VCaP (cell line): ENCODE results near the gene FARP2.
"Not testable (repeated sequence)": the region's sequence is repeated elsewhere in the genome, so short reads cannot be mapped to it uniquely, and the experiment has no call there.

Source experiments
- H3K27ac ChIP-seq: fragments of 450-650 bp; 2 replicates; pipeline ENCODE4 v1.5.1; 2017
- TF ChIP-seq, protein P1 (sequence below): fragments of 450-650 bp; conservative IDR thresholded peaks from 2 replicates; pipeline ENCODE4 v1.5.1; 2017; ENCODE audit warnings: mild to moderate bottlenecking, moderate library complexity

Gene FARP2

DNA sequence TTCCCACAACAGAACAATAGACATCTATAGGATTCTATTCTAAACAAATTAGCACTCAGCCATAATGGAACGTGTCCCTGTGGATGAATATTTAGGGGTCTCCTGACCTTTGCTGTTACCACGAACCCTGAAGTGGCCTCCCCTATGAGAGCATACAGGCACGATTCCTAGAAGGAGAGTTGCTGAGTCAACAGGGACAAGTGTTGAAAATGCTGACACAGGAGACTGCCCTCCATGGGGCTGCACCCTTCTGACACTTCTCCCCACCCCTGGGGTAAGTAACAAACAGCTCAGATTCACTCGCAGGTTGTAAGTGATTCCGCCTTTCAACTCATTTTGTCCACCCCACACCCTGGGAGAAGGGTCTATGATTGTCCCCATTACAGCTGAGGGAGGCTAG lies 166.4 kb downstream of the FARP2 start:
- TF ChIP-seq, protein P1, sequence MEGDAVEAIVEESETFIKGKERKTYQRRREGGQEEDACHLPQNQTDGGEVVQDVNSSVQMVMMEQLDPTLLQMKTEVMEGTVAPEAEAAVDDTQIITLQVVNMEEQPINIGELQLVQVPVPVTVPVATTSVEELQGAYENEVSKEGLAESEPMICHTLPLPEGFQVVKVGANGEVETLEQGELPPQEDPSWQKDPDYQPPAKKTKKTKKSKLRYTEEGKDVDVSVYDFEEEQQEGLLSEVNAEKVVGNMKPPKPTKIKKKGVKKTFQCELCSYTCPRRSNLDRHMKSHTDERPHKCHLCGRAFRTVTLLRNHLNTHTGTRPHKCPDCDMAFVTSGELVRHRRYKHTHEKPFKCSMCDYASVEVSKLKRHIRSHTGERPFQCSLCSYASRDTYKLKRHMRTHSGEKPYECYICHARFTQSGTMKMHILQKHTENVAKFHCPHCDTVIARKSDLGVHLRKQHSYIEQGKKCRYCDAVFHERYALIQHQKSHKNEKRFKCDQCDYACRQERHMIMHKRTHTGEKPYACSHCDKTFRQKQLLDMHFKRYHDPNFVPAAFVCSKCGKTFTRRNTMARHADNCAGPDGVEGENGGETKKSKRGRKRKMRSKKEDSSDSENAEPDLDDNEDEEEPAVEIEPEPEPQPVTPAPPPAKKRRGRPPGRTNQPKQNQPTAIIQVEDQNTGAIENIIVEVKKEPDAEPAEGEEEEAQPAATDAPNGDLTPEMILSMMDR, result no peak
- H3K27ac ChIP-seq, result no peak overlapping the region

DNA sequence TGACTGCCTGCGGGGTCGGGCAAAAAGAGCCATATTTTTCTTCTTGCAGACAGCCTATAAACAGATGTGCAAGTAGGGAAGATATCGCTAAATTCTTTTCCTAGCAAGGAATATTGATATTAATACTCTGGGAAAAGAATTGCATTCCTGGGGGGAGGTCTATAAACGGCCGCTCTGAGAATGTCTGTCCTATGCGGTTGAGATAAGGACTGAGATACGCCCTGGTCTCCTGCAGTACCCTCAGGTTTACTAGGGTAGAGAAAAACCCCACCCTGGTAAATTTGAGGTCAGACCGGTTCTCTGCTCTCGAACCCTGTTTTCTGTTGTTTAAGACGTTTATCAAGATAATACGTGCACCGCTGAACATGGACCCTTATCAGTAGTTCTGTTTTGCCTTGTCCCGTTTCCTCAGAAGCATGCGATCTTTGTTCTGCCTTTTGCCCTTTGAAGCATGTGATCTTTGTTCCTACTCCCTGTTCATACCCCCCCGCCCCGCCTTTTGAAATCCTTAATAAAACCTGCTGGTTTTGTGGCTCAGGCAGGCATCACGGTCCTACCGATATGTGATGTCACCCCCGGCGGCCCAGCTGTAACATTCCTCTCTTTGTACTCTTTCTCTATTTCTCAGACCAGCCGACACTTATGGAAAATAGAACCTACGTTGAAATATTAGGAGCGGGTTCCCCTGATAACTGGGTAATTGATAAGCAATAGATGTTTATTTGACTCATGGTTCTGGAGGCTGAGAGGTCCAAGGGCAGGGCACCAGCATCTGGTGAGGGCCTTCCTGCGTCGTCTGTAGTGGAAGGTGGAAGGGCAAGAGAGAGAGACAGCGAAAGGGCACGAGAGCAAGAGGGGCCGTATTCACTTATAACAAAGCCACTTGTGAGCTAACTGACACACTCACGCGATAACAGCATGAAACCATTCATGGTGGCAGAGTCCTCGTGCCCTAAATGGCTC lies 170.0 kb downstream of the FARP2 start:
- not testable (repeated sequence) for H3K27ac ChIP-seq

DNA sequence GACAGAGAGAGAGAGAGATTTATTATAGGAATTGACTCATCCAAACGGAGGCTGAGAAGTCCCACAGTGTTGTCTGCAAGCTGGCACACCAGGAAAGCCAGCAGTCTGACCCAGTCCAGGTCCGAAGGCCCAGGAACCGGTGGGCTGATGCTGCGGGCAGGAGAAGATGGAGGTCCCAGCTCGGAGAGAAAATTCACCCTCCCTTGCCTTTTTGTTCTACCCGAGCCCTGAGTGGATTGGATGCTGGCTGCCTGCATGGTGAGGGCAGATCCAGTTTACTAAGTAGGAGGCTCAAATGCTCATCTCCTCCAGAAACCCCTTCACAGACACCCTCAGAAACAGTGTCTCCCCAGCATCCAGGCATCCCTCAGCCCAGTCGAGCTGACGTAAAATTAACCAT lies 174.5 kb downstream of the FARP2 start:
- TF ChIP-seq, protein P1, result no peak
- H3K27ac ChIP-seq, result no peak overlapping the region

DNA sequence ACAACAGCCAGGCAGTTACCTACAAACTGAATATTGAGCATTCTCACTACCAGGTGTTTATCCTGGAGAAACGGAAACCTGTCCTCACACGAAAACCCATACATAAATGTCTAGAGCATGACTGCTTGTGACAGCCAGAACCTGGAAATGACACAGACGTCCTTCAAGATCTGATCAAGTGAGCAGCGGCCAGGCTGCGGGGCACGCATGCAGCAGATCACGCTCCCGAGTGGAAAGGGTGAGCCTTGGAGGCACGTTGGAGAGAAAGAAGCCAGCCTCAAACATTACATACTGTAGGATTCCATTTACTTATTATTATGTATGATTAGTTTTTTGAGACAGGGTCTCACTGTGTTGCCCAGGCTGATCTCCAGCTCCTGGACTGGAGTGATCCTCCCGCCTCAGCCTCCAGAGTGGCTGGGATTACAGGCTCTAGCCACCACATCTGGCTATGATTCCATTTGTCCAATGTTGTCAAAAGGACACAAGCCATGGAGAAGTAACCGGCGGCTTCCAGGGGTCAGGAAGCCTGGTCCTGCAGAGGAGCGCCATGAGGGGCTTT lies 175.2 kb downstream of the FARP2 start:
- TF ChIP-seq, protein P1, result no peak
- H3K27ac ChIP-seq, result no peak overlapping the region

DNA sequence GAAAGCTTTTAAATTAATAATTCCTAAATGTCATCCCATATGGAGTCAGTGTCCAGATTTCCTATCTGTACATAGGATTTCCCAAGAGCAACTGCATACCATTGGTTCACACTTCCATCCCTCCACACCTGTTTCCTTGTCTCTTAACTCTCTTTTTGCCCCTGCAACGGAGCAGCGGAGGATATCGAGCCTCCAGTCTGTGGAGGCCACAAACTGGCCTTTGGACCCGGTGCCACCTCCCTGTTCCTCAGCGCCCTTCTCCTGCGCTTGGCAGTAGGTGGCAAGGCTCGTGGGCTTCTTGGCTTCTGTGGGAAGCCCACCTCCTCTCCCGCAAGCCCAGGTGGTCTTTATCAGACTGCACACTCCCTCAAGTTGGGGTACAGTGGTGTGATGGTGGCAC lies 176.1 kb downstream of the FARP2 start:
- H3K27ac ChIP-seq, result no peak overlapping the region
- TF ChIP-seq, protein P1, result no peak

DNA sequence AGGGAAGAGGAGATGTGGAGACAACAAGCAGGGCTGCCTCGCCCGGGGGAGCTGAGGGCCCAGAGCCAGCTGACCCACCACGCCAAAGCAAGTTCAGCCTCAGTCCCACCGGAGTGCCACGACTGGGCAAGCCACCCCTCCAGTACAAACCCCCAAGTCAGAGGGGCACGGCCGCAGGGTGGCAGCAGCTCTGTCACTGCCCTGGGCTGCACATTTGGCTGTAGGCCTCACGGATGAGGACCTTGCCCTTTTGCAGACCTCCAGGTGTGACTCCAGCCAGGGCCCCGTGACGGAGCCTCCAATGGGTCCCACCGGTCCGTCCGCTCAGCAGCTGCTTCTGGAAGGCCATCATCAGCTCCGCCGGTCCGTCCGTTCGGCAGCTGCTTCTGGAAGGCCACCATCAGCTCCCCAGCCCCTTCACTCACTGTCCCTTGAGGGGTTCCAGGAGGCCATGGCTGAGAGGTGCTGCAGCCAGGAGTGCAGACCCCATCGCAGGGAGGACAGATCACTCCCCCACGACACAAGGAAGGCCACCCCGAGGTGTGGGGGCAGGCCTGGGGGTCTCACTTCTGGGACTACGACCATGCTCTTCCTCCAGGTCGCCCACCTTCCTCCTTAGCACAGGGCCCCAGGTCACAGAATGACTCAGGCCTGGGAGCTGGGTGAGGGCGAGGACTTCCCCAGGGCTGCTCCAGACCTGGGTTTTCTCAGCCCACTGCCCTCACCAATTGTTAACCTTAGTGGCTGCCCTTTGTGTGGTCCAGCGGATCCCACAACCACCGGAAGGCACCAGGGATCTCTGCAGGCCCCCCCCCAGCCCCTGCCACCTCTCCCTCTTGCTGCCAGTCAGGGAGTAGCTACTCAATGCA lies 176.9 kb downstream of the FARP2 start:
- TF ChIP-seq, protein P1, result no peak
- H3K27ac ChIP-seq, result no peak overlapping the region

DNA sequence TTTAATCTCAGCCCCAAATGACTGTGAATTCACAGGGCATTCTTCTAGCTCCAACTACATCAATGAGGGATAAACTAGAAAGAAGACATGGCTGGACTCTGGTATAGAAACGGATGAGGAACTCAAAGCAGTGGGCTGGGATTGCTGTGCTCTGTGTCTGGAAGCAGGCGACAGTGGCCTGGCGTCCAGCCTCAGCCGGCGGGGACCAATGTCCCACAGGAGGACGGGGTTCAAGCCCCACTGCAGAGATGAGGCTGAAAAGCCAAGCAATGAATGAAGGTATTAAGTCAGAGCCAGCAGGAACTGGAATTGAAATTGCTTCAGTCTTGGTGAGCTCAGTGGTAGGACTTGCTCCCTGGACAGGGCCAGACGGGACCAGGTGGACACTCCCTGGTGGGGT lies 178.2 kb downstream of the FARP2 start:
- TF ChIP-seq, protein P1, result no peak
- H3K27ac ChIP-seq, result no peak overlapping the region
